ENCODE measurements around the gene DGCR8.
A peak's percentile ranks its signal among the peaks of the same experiment; 100 is the strongest.

The DGCR8 gene

GRCh38 chr22:20093418-20094196, 13.6 kb downstream of the DGCR8 start:
- DNase-seq = no peak

- no peak for DNase-seq
Measured at GRCh38 chr22:20094197-20094807, 14.3 kb downstream of the DGCR8 start.

- no peak for DNase-seq
Measured at GRCh38 chr22:20095521-20095920, 15.5 kb downstream of the DGCR8 start.

- DNase-seq = no peak
Measured at GRCh38 chr22:20096574-20097420, 16.8 kb downstream of the DGCR8 start.

- DNase-seq = no peak
Measured at GRCh38 chr22:20099099-20099711, 19.2 kb downstream of the DGCR8 start.

- DNase-seq = no peak
Measured at GRCh38 chr22:20101638-20102037, 21.6 kb downstream of the DGCR8 start.

- no peak for DNase-seq
Measured at GRCh38 chr22:20102203-20102780, 22.3 kb downstream of the DGCR8 start.

- no peak for DNase-seq
Measured at GRCh38 chr22:20105456-20106204, 25.6 kb downstream of the DGCR8 start.

- no peak for DNase-seq
Measured at GRCh38 chr22:20106205-20106848, 26.3 kb downstream of the DGCR8 start.

GRCh38 chr22:20106849-20107237, 26.8 kb downstream of the DGCR8 start:
- no peak for DNase-seq

GRCh38 chr22:20107471-20107901, 27.4 kb downstream of the DGCR8 start:
- no peak for DNase-seq

- DNase-seq = no peak
Measured at GRCh38 chr22:20107951-20108756, 28.1 kb downstream of the DGCR8 start.

- DNase-seq = no peak
Measured at GRCh38 chr22:20108757-20109230, 28.8 kb downstream of the DGCR8 start.

GRCh38 chr22:20109411-20110358, 29.6 kb downstream of the DGCR8 start:
- no peak for DNase-seq

GRCh38 chr22:20110359-20110985, 30.4 kb downstream of the DGCR8 start:
- DNase-seq = no peak

- DNase-seq = peak; percentile 43
Measured at GRCh38 chr22:20111045-20111688, 31.1 kb downstream of the DGCR8 start.

- DNase-seq = no peak
Measured at GRCh38 chr22:20111689-20112622, 31.9 kb downstream of the DGCR8 start.
